Activated CD4-positive, alpha-beta T cell treated with anti-CD3 and anti-CD28 coated beads, Interleukin-2, amount 50 U/mL, for 16 hours (primary cell): ENCODE data around the gene DOCK8.

ENCODE experiments used
- DNase-seq: peaks from one replicate; pipeline ENCODE4 v3.0.0-alpha.2; 2020

Gene DOCK8

GRCh38 chr9:318646-319045, 104.0 kb downstream of the DOCK8 start:
- no peak for DNase-seq

GRCh38 chr9:324971-325370, 110.3 kb downstream of the DOCK8 start:
- DNase-seq, result no peak

GRCh38 chr9:326667-327066, 112.0 kb downstream of the DOCK8 start:
- no peak for DNase-seq

- no peak for DNase-seq
Observed at GRCh38 chr9:328453-328852, 113.8 kb downstream of the DOCK8 start.

GRCh38 chr9:331197-331596, 116.5 kb downstream of the DOCK8 start:
- no peak for DNase-seq

- no peak for DNase-seq
Observed at GRCh38 chr9:335373-335772, 120.7 kb downstream of the DOCK8 start.

- DNase-seq, result no peak
Observed at GRCh38 chr9:336039-336438, 121.4 kb downstream of the DOCK8 start.

GRCh38 chr9:338602-339001, 123.9 kb downstream of the DOCK8 start:
- DNase-seq, result no peak

- no peak for DNase-seq
Observed at GRCh38 chr9:341634-342421, 127.2 kb downstream of the DOCK8 start.

GRCh38 chr9:343773-344172, 129.1 kb downstream of the DOCK8 start:
- DNase-seq, result no peak

- DNase-seq, result no peak
Observed at GRCh38 chr9:346111-346571, 131.5 kb downstream of the DOCK8 start.

GRCh38 chr9:347667-348292, 133.1 kb downstream of the DOCK8 start:
- no peak for DNase-seq

GRCh38 chr9:350384-350783, 135.7 kb downstream of the DOCK8 start:
- no peak for DNase-seq

- no peak for DNase-seq
Observed at GRCh38 chr9:351916-352315, 137.3 kb downstream of the DOCK8 start.

- DNase-seq, result no peak
Observed at GRCh38 chr9:353077-353476, 138.4 kb downstream of the DOCK8 start.

GRCh38 chr9:354453-354852, 139.8 kb downstream of the DOCK8 start:
- no peak for DNase-seq

GRCh38 chr9:357560-357959, 142.9 kb downstream of the DOCK8 start:
- no peak for DNase-seq

GRCh38 chr9:362561-363273, 148.1 kb downstream of the DOCK8 start:
- DNase-seq, result no peak

- DNase-seq, result no peak
Observed at GRCh38 chr9:363274-363612, 148.6 kb downstream of the DOCK8 start.

- no peak for DNase-seq
Observed at GRCh38 chr9:365436-365835, 150.8 kb downstream of the DOCK8 start.

- no peak for DNase-seq
Observed at GRCh38 chr9:366620-367019, 152.0 kb downstream of the DOCK8 start.

GRCh38 chr9:370086-370485, 155.4 kb downstream of the DOCK8 start:
- DNase-seq, result no peak

GRCh38 chr9:371349-371748, 156.7 kb downstream of the DOCK8 start:
- DNase-seq, result no peak

- no peak for DNase-seq
Observed at GRCh38 chr9:372128-372527, 157.5 kb downstream of the DOCK8 start.
